Activated CD8-positive, alpha-beta memory T cell treated with anti-CD3 and anti-CD28 coated beads, Interleukin-2, amount 50 U/mL, for 1 hour (primary cell): ENCODE measurements around the gene RNF40.
"Not testable (repeated sequence)": the region's sequence is repeated elsewhere in the genome, so short reads cannot be mapped to it uniquely, and the experiment has no call there.

Experiments
- DNase-seq: peaks from one replicate; pipeline ENCODE4 v3.0.0-alpha.2; 2020; ENCODE audit errors: extremely low read depth

The RNF40 gene

DNA sequence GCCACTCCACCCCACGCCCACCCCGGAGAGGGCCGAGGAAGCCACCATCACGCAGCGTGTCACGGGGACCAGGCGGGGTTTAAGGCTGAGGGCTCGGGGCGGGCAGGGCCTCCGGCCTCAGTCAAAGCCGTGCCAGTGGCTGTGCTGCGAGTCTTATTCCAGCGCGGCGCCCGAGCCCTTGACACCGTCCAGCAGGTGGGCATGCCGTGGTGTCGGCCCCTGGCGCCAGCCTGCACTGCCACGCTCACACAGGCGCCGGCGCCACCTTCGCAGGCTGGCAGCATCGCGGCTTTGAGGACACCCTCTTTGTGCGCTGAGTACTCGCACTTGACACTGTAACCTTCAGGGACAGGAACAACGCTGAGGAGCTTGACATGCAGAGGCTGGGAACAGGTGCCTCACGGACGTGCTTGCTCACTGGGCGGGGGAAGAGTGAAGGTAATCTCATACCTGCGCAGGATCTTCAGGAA lies 58.9 kb downstream of the RNF40 start:
- no peak for DNase-seq

DNA sequence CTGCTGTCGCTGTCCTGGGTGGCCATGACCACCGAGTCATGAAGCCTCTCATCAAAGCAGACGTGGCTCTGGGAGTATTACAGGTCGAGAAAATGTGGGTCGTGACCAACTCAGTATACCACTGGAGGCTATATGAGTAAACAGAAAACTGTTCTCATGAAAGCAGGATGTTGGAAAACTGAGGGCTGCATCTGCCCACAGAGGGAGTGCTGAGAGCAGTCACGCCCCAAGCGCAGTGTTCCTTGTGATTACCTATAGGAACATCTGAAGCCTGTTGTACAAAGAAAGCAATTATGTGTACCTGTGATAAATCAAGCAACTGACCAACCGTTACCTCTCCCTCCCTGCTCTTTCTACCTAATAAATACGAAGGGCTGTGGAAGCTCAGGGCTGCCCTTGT lies 59.3 kb downstream of the RNF40 start:
- not testable (repeated sequence) for DNase-seq

DNA sequence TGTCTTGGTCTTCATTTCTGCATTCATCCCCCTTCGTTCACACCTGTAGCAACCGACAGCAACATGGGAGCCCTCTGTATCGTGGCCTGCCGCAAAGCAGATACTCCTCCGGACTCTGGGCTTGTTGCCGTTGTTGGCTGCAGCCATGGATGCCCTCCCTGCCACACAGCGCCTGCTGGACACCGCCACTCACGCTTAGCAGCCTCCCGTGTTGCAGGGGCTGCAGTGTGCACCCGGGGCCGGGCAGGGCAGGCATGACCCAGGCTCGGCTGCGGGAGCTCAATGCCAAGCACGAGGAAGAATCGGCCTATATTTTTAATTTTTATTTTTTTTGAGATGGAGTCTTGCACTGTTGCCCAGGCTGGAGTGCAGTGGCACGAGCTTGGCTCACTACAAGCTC lies 59.8 kb downstream of the RNF40 start:
- DNase-seq = no peak
